HG02938 (cell line): Measurements from ENCODE around the gene ANTKMT.

ENCODE experiments used
- ATAC-seq: cut with Tn5 transposase; IDR thresholded peaks from one replicate; pipeline ENCODE4 v1.9.1; 2021; ENCODE audit warnings: mild to moderate bottlenecking, moderate library complexity; ENCODE audit not compliant: unreplicated experiment

ANTKMT gene

DNA sequence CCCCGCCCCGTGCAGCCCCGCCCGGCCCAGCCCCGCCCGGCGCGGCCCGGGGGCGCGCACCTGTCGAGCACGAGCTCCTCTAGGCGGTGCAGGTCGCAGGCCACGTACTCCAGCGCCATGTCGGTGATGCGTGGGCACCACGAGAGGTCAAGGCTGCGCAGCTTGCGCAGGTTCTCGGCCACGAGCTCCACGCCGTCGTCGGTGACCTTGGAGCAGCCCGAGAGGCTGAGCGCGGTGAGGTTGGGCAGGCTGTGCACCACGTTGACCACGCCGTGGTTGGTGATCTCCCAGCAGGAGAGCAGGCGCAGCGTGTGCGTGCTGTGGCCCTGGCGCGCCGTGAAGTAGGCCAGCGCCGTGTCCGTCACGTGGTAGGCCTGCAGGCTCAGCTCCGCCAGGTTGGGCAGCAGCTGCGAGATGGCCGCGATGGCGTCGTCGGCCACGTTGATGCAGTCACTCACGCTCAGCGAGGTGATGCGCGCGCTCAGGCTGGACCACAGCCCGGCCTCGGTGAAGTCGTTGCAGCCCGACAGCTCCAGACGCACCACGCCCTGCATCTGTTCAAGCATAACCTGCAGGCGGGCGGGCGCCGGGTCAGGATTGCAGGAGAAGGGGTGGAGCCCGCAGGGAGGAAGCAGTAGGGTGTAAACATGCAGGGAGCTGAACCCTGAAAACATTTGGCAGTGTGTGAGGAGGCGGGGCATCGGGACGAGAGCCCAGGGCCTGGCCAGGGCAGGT, 25.4 kb upstream of the ANTKMT start:
- no peak for ATAC-seq

DNA sequence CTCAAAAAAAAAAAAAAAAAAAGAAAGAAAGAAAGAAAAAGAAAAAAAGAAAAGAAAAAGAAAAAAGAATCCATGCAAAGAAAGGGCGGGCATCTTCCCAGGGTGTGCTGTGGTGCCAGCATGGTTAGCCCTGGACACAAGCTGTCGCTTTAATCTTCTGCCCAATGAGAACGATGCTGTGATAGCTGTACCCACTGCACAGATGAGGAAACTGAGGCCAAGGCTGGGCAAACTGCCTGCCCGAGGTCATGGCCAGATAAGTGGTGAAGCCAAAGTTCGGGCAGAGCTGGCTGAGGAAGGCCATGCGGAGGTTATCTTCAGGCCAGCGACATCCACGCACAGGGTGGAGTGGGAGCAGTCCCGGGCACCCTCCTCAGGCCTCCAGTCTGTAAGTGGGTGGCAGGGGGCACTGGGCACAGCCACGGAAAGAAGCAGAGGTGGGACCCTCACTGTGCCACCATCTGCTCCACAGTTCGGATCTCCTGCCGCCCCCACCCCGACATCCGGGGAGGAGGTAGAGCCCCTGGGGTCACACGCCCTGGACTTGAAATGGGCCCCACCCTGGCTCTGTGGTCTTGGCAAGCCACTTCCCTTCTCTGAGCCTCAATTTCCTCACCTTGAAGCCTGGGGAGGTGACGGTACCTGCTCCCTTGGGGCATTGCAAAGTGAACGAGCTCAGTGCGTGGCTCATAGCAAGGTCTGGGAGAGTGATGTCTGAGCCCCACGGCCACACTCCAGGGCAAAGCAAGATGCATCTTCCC, 21.9 kb upstream of the ANTKMT start:
- no peak for ATAC-seq

- no peak for ATAC-seq
Measured at GRCh38 chr16:700684-701584, 20.0 kb upstream of the ANTKMT start.

DNA sequence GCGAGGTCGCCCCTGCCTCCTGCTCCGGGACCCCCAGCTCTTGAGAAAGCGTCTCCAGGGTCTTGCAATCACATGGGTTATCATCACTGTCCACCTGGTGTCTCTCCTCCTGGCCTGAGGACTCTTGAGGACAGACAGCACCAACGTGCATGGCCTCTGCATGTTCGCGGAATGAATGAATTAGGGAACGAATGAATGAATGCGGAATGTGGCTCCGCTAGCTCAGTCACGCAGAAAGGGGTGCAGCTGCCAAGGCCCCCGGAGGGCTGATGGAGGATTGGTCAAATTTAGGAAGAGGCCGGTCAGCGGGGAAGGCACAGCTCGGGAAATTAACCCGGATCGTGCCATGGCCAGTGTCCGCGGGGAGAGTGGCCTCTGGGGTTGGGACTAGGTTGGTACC, 18.6 kb upstream of the ANTKMT start:
- no peak for ATAC-seq

DNA sequence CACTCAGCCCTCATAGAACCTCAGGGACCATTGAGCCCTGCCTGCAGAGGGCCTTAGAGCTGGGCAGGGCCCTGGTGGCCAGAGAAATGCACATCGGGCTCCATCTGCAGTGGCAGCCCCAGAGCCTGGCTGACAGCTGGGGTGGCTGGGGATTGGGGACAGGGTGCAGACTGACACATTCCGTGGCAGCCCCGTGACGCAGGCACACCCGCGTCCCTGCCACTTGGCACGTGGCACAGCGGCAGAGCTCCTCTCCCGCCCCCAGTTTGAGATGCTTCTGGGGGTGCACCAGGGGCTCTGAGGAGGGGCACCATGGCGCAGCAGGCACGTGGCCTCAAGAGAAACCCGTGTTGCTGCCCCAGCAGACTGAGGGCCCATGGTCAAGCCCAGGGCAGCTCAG, 17.5 kb upstream of the ANTKMT start:
- ATAC-seq = no peak

- no peak for ATAC-seq
Measured at GRCh38 chr16:704047-704446, 16.9 kb upstream of the ANTKMT start.

- ATAC-seq = no peak
Measured at GRCh38 chr16:704552-705380, 16.2 kb upstream of the ANTKMT start.

- no peak for ATAC-seq
Measured at GRCh38 chr16:705431-706188, 15.3 kb upstream of the ANTKMT start, which contains the start of gene FBXL16. FBXL16 (minus strand) TSS chr16:705801; CDS start chr16:697405, 8,396 bp downstream.

DNA sequence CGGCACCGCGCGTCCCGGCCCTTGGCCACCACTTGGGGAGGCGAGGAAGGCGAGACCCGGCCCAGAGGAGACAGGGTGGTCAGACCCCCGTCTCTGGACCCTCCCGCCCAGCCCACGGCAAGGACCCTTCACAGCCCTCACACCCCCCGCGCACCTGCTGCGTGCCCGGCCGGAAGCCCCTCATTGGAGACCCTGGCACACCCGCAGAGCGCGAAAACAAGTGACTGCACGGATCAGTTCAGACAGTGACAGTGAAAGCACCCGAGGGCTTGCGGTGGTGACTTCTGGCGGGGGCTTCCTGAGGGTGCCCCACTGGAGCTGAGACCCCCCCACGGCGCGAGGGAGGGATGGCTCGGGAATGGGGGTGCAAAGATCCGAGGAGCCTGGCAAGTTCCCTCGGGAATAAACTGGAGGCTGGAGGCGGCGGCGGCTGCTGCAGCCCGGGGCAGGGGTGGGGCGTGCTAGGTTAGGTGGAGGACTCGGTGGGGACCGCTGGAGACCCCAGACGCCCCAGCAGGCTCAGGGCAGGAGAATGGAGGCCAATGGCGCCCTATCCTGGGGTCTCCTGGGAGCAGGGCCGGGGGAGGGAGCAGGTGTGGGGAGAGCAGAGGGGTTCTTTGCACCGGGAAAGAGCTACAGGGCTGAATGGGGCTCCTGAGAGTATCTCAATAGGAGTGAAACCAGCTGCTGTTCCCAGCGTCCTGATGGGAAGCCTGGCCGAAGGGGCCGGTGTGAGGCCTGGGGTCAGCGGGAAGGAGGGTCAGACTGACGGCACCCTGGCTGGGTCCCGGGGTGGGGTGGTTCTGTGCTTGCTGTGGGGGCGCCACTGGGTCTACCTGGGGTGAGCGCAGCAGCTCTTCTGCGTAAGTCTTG, 14.5 kb upstream of the ANTKMT start:
- ATAC-seq = no peak

DNA sequence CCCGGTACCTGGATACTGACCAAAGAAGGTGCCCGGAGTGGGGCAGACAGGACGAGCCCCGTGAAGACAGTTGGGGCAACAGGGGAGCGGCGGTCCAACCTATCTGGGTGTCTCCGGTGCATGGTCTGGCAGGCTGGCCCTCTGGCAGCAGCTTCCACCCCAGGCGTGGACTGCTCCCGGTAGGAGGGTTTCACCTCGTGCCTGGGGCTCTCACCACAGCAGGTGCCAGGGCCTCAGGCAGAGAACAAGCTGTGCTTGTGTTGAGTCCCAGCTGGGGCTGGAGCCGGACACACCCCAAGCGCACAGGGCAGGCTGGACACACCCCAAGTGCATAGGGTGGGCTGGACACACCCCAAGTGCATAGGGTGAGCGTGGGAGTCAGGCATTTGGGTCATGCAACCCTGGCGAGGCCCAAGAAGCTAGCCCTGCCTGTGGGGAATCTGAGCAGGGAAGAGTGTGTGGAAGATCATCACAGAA, 13.8 kb upstream of the ANTKMT start:
- no peak for ATAC-seq

DNA sequence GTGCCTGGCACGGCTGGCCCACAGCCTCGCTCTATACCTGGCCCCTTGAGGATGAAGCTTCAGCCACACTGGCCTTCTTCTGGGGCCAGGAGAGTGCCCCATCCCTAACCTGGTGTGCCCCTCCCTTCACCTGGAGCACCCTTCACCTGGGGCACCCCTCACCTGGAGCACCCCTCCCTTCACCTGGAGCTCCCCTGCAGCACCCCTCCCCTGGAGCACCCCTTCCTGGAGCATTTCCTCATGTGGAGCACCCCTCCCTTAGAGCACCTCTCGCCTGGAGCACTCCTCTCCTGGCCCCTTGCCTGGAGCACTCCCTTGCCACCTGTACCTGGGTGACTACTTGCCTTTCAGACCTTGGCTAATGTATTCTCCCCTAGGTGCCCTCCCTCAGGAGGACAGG, 12.9 kb upstream of the ANTKMT start:
- no peak for ATAC-seq

DNA sequence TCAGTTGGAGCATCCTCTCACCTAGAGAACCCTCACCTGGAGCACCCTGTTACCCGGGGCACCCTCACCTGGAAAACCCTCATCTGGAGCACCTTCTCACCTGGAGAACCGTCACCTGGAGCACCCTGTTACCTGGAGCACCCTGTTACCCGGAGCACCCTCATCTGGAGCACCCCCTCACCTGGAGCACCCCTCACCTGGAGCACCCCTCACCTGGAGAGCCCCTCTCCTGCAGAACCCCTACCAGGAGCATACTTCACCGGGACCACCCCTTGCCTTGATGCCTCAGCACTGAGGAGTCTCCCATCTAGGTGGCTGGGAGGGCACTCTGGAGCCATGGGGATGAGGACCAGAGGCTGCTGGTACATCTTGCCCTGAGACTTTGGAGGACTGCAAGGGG, 12.0 kb upstream of the ANTKMT start:
- ATAC-seq = no peak

GRCh38 chr16:709566-710499, 11.1 kb upstream of the ANTKMT start:
- no peak for ATAC-seq

- no peak for ATAC-seq
Measured at GRCh38 chr16:710500-711075, 10.4 kb upstream of the ANTKMT start.

DNA sequence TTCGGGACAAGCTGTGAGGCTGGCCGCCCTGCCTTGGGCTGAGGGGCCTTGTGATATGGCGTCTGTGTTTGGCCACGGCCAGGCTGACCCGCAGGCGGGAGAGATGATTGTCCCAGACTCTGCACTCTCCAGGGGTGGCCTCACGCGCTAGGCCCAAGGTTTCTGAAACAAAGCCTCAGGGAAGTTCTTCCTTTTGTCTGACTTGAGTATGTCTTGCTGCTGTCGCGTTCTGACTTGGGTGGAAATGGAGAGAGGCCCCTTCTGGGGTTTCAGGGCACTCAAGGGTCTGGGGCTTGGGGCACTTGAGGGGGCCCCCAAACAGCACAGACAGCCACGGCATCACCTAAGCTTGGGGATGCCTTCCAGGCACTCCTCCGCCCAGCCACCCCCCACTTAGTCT, 9.9 kb upstream of the ANTKMT start:
- ATAC-seq = no peak

DNA sequence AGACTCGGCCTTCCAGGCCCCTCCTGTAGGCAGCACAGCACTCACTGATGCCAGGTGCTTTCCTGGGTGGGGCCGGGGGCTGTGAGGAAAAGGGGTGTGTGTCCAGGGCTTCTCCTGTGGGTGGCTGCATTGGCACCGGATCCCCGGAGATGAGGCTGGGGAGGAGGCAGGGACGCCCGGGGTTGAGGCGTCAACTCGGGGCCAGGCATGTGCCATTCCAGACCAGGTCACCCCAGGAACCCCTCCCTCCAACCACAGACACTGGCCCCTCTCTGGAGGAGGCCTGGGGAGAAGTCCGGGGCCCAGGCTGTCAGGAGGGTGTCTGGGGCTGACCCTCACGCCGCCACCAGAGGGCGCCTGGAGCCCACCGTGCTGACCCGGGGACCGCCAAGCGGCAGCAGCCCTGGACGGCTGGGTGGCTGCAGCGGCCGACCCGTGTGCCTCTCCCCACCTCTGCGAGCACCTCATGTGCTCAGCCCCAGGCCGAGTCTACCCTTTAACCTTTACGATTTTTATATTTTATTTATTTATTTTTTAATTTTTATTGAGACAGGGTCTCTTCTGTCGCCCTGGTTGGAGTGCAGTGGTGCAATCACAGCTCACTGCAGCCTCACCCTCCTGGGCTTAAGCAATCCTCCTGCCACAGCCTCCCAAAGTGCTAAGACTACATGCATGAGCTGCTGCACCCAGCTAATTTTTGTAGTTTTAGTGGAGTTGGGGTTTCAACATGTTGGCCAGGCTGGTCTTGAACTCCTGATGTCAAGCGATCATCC, 9.2 kb upstream of the ANTKMT start:
- no peak for ATAC-seq
